Parathyroid adenoma (tissue), 2 donors: Measurements from ENCODE around the gene RRP12.

ENCODE experiments used
- H2AFZ ChIP-seq: fragments of 300-600 bp; sonication (generic); one replicate; pipeline ENCODE4 v1.7.0; 2017; ENCODE audit warnings: antibody characterized with exemption, mild to moderate bottlenecking
- H3K27ac ChIP-seq: fragments of 300-600 bp; sonication (generic); one replicate; pipeline ENCODE4 v1.7.0; 2017
- H3K27me3 ChIP-seq: fragments of 300-600 bp; sonication (generic); one replicate; pipeline ENCODE4 v1.7.0; 2017; ENCODE audit warnings: low read length; ENCODE audit not compliant: control insufficient read depth, insufficient read depth
- H3K36me3 ChIP-seq: fragments of 300-600 bp; sonication (generic); one replicate; pipeline ENCODE4 v1.7.0; 2017; ENCODE audit warnings: low read length; ENCODE audit not compliant: control insufficient read depth, insufficient read depth
- H3K4me1 ChIP-seq: fragments of 300-600 bp; sonication (generic); one replicate; pipeline ENCODE4 v1.7.0; 2017; ENCODE audit warnings: control low read depth
- H3K4me2 ChIP-seq: fragments of 300-600 bp; sonication (generic); one replicate; pipeline ENCODE4 v1.7.0; 2017; ENCODE audit warnings: low read length
- H3K4me3 ChIP-seq: fragments of 300-600 bp; sonication (generic); one replicate; pipeline ENCODE4 v1.7.0; 2017; ENCODE audit warnings: low read depth, low read length
- H3K79me2 ChIP-seq: fragments of 300-600 bp; sonication (generic); one replicate; pipeline ENCODE4 v1.7.0; 2017; ENCODE audit warnings: control low read depth
- H3K9ac ChIP-seq: fragments of 300-600 bp; sonication (generic); one replicate; pipeline ENCODE4 v1.7.0; 2017; ENCODE audit warnings: mild to moderate bottlenecking
- H3K9me3 ChIP-seq: fragments of 300-600 bp; sonication (generic); one replicate; pipeline ENCODE4 v1.7.0; 2017; ENCODE audit warnings: low read length; ENCODE audit not compliant: control insufficient read depth
- CTCF ChIP-seq: fragments of 300-600 bp; sonication (generic); IDR thresholded peaks from one replicate; pipeline ENCODE4 v1.7.0; 2017; ENCODE audit warnings: antibody characterized with exemption, mild to moderate bottlenecking
- donor health status: primary hyperparathyroidism.

Gene RRP12

GRCh38 chr10:97376413-97376812, 24.7 kb downstream of the RRP12 start:
- H3K36me3 ChIP-seq = no peaks in the 10 kb centered on the region
- no peak for TF ChIP-seq CTCF
- H3K9ac ChIP-seq = no peak overlapping the region
- H3K9me3 ChIP-seq = no peaks in the 10 kb centered on the region
- no peaks in the 10 kb centered on the region for H3K4me1 ChIP-seq
- H3K4me3 ChIP-seq = no peak overlapping the region
- H3K27ac ChIP-seq = no peak overlapping the region
- no peaks in the 10 kb centered on the region for H3K79me2 ChIP-seq
- H3K4me2 ChIP-seq = no peak overlapping the region
- H2AFZ ChIP-seq = no peak overlapping the region
- no peaks in the 10 kb centered on the region for H3K27me3 ChIP-seq

- TF ChIP-seq CTCF = no peak
- Histone ChIP-seq H3K4me1 (no peaks in the 10 kb centered on the region), H3K4me3 (no peak overlapping the region), H3K36me3 (no peaks in the 10 kb centered on the region), H3K27me3 (no peaks in the 10 kb centered on the region), H3K79me2 (no peaks in the 10 kb centered on the region), H3K4me2 (no peak overlapping the region), H2AFZ (no peak overlapping the region), H3K27ac (no peak overlapping the region), H3K9me3 (no peaks in the 10 kb centered on the region), H3K9ac (no peak overlapping the region)
Measured at GRCh38 chr10:97373456-97373855, 27.7 kb downstream of the RRP12 start.

GRCh38 chr10:97372233-97372875, 28.8 kb downstream of the RRP12 start:
- no peak overlapping the region for H3K4me3 ChIP-seq
- H3K4me2 ChIP-seq = no peak overlapping the region
- H3K4me1 ChIP-seq = no peaks in the 10 kb centered on the region
- H3K9me3 ChIP-seq = no peaks in the 10 kb centered on the region
- H3K36me3 ChIP-seq = no peaks in the 10 kb centered on the region
- H3K27ac ChIP-seq = no peak overlapping the region
- H3K9ac ChIP-seq = no peak overlapping the region
- H3K79me2 ChIP-seq = no peaks in the 10 kb centered on the region
- TF ChIP-seq CTCF = no peak
- H3K27me3 ChIP-seq = no peaks in the 10 kb centered on the region
- H2AFZ ChIP-seq = no peak overlapping the region

- Histone ChIP-seq H3K27me3 (no peaks in the 10 kb centered on the region), H3K9me3 (no peaks in the 10 kb centered on the region), H3K36me3 (no peaks in the 10 kb centered on the region), H3K4me1 (no peaks in the 10 kb centered on the region), H3K9ac (no peak overlapping the region), H3K27ac (no peak overlapping the region), H2AFZ (no peak overlapping the region), H3K4me2 (no peak overlapping the region), H3K79me2 (no peaks in the 10 kb centered on the region), H3K4me3 (no peak overlapping the region)
- TF ChIP-seq CTCF = no peak
Measured at GRCh38 chr10:97371696-97372095, 29.4 kb downstream of the RRP12 start.

- H3K4me2 ChIP-seq = no peak overlapping the region
- no peak overlapping the region for H3K4me3 ChIP-seq
- H3K9me3 ChIP-seq = no peaks in the 10 kb centered on the region
- no peak for TF ChIP-seq CTCF
- no peaks in the 10 kb centered on the region for H3K79me2 ChIP-seq
- H2AFZ ChIP-seq = no peak overlapping the region
- no peak overlapping the region for H3K27ac ChIP-seq
- no peaks in the 10 kb centered on the region for H3K36me3 ChIP-seq
- H3K4me1 ChIP-seq = no peaks in the 10 kb centered on the region
- H3K9ac ChIP-seq = no peak overlapping the region
- H3K27me3 ChIP-seq = no peaks in the 10 kb centered on the region
Measured at GRCh38 chr10:97367126-97367649, 34.0 kb downstream of the RRP12 start.
